ENCODE results near the gene TGFBR2.

The TGFBR2 gene

GRCh38 chr3:30671527-30672286, 65.3 kb downstream of the TGFBR2 start:
- no peak for DNase-seq (ENCODE audit: low spot score)
- TF ChIP-seq CTCF (conservative IDR thresholded peaks at IDR 0.05; ENCODE audit: low read depth): no peak
- ChIA-PET CTCF (interaction anchor here (0.7 kb wide), 1 partner anchor 35 kb away, joined by 3 read pairs; no protein-coding TSS in a partner anchor), POLR2A (ENCODE audit: low non-redundant PET) (no interaction called here)
- peak overlapping the region; percentile 37; the same call in 1 of the 2 replicates for H3K27ac ChIP-seq

- H3K27ac ChIP-seq: peak overlapping the region; percentile 37; the same call in 1 of the 2 replicates
- POLR2A ChIA-PET (ENCODE audit: low non-redundant PET): no interaction called here
- DNase-seq (ENCODE audit: low spot score): no peak
- no peak for TF ChIP-seq CTCF (conservative IDR thresholded peaks at IDR 0.05; ENCODE audit: low read depth)
- CTCF ChIA-PET: interaction anchor here (0.7 kb wide), 1 partner anchor 35 kb away, joined by 3 read pairs; no protein-coding TSS in a partner anchor
These were observed 65.9 kb downstream of the TGFBR2 start for GRCh38 chr3:30672287-30672735.

- ChIA-PET CTCF (no interaction called here), POLR2A (ENCODE audit: low non-redundant PET) (no interaction called here)
- no peak for TF ChIP-seq CTCF (conservative IDR thresholded peaks at IDR 0.05; ENCODE audit: low read depth)
These were observed 66.6 kb downstream of the TGFBR2 start for GRCh38 chr3:30672959-30673358.

GRCh38 chr3:30673425-30674341, 67.3 kb downstream of the TGFBR2 start:
- CTCF ChIA-PET: interaction anchor here (0.6 kb wide), 1 partner anchor 400 kb away, joined by 4 read pairs; no protein-coding TSS in a partner anchor
- DNase-seq (ENCODE audit: low spot score): no peak
- TF ChIP-seq CTCF (conservative IDR thresholded peaks at IDR 0.05; ENCODE audit: low read depth): no peak
- H3K27ac ChIP-seq: no peak overlapping the region
- POLR2A ChIA-PET (ENCODE audit: low non-redundant PET): no interaction called here

More at GRCh38 chr3:30672959-30673358, 66.6 kb downstream of the TGFBR2 start:
- H3K27ac ChIP-seq: no peak overlapping the region
- no peak for DNase-seq (ENCODE audit: low spot score)

GRCh38 chr3:30675006-30675405, 68.6 kb downstream of the TGFBR2 start:
- ChIA-PET CTCF (no interaction called here), POLR2A (ENCODE audit: low non-redundant PET) (no interaction called here)
- no peak overlapping the region for H3K27ac ChIP-seq
- no peak for TF ChIP-seq CTCF (conservative IDR thresholded peaks at IDR 0.05; ENCODE audit: low read depth)
- DNase-seq (ENCODE audit: low spot score): no peak

- no peak overlapping the region for H3K27ac ChIP-seq
- no peak for DNase-seq (ENCODE audit: low spot score)
- ChIA-PET CTCF (no interaction called here), POLR2A (ENCODE audit: low non-redundant PET) (no interaction called here)
- TF ChIP-seq CTCF (conservative IDR thresholded peaks at IDR 0.05; ENCODE audit: low read depth): no peak
These were observed 69.4 kb downstream of the TGFBR2 start for GRCh38 chr3:30675774-30676173.
